Astrocyte (in vitro differentiated cells and primary cell): ENCODE results near the gene SIRPG. TPM values are rescaled to one million over a fixed set of nuclear protein-coding genes. Genes with fewer than 3 reads are reported as not detected.

ENCODE experiments used
- DNase-seq: peaks from one replicate; pipeline ENCODE4 v3.0.0-alpha.2; 2010; ENCODE audit warnings: low read depth
- FAIRE-seq: peaks from 2 replicates; lab custom pipeline; 2011; peaks lifted over from hg19 to GRCh38; lab: Jason Lieb, UNC
- H2AFZ ChIP-seq: 2 replicates; pipeline ENCODE4 v1.6.0; 2012; ENCODE audit warnings: low read depth, low read length, inconsistent platforms
- H3K27ac ChIP-seq: 2 replicates; pipeline ENCODE4 v1.5.1; 2011; ENCODE audit warnings: low read depth, low read length, inconsistent platforms
- H3K27me3 ChIP-seq: 2 replicates; pipeline ENCODE4 v1.6.0; 2011; ENCODE audit warnings: low read length, inconsistent platforms; ENCODE audit not compliant: insufficient read depth
- H3K36me3 ChIP-seq: 2 replicates; pipeline ENCODE4 v1.5.1; 2011; ENCODE audit warnings: low read length, inconsistent platforms; ENCODE audit not compliant: insufficient read depth
- H3K4me1 ChIP-seq: 2 replicates; pipeline ENCODE4 v1.5.1; 2011; ENCODE audit warnings: low read length, inconsistent platforms; ENCODE audit not compliant: insufficient read depth
- H3K4me2 ChIP-seq: 2 replicates; pipeline ENCODE4 v1.6.0; 2012; ENCODE audit warnings: low read length, inconsistent platforms
- H3K4me3 ChIP-seq: 2 replicates; pipeline ENCODE4 v1.5.1; 2011; ENCODE audit warnings: low read depth, mild to moderate bottlenecking, low read length, inconsistent platforms; ENCODE audit not compliant: insufficient read depth
- H3K79me2 ChIP-seq: 2 replicates; pipeline ENCODE4 v1.6.0; 2012; ENCODE audit warnings: mild to moderate bottlenecking, low read length, inconsistent platforms; ENCODE audit not compliant: insufficient read depth
- H3K9ac ChIP-seq: 2 replicates; pipeline ENCODE4 v1.6.0; 2012; ENCODE audit warnings: mild to moderate bottlenecking, low read length, inconsistent platforms
- H3K9me3 ChIP-seq: 2 replicates; pipeline ENCODE4 v1.5.1; 2012; ENCODE audit warnings: low read depth, mild to moderate bottlenecking, low read length, inconsistent platforms; ENCODE audit not compliant: insufficient read depth
- H4K20me1 ChIP-seq: 2 replicates; pipeline ENCODE4 v1.6.0; 2012; ENCODE audit warnings: low read length, inconsistent platforms; ENCODE audit not compliant: insufficient read depth
- H3K27ac Mint-ChIP-seq: one replicate; pipeline ENCODE4 v1.8.0; 2021; ENCODE audit warnings: mild to moderate bottlenecking, mixed read lengths; ENCODE audit not compliant: unreplicated experiment
- H3K27me3 Mint-ChIP-seq: one replicate; pipeline ENCODE4 v1.8.0; 2021; ENCODE audit warnings: low read depth, mixed read lengths; ENCODE audit not compliant: unreplicated experiment
- H3K36me3 Mint-ChIP-seq: one replicate; pipeline ENCODE4 v1.8.0; 2021; ENCODE audit warnings: low read depth, mixed read lengths; ENCODE audit not compliant: unreplicated experiment
- H3K4me1 Mint-ChIP-seq: one replicate; pipeline ENCODE4 v1.8.0; 2021; ENCODE audit warnings: low read depth, mixed read lengths; ENCODE audit not compliant: unreplicated experiment
- H3K4me3 Mint-ChIP-seq: one replicate; pipeline ENCODE4 v1.8.0; 2021; ENCODE audit warnings: mild to moderate bottlenecking, moderate library complexity, mixed read lengths; ENCODE audit not compliant: unreplicated experiment
- H3K9me3 Mint-ChIP-seq: one replicate; pipeline ENCODE4 v1.8.0; 2021; ENCODE audit warnings: mild to moderate bottlenecking, mixed read lengths; ENCODE audit not compliant: unreplicated experiment
- EZH2 ChIP-seq: IDR thresholded peaks from 2 replicates; pipeline ENCODE4 v1.6.1; 2012; ENCODE audit warnings: mild to moderate bottlenecking, low read length, inconsistent platforms; ENCODE audit not compliant: insufficient read depth
- total RNA-seq: library from RNA; stranded (reverse); gene quantifications from 2 replicates; pipeline ENCODE4 v1.2.1, GENCODE V29; 2021
- TF ChIP-seq, protein P1 (sequence below): IDR thresholded peaks from 2 replicates; pipeline ENCODE4 v1.5.1; 2011; ENCODE audit warnings: low read depth, mild to moderate bottlenecking, inconsistent platforms, low read length, moderate library complexity; ENCODE audit not compliant: insufficient read depth

Gene SIRPG
- total RNA-seq, 1 donor from 2014 or later = not detected

DNA sequence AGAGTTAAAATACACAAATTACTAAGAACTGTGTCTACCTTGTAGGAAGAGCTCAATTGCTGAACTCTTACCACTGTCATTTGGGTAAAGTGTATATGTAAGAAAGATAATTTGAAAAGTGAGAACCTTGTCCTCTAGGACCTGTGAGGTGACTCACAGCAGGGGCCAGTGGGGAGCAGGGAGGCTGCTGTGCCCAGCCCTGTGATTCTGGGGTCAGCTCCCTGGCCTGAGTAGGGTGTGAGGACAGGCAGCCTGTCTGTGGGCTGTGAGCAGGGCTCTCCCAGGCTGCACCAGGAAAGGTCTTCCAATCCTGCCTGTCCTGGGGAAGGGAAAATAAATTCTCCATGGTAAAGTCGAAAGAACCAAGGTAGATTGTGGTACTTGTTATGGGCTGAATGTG, 27.3 kb upstream of the SIRPG start:
- TF ChIP-seq EZH2 = no peak
- TF ChIP-seq, protein P1, sequence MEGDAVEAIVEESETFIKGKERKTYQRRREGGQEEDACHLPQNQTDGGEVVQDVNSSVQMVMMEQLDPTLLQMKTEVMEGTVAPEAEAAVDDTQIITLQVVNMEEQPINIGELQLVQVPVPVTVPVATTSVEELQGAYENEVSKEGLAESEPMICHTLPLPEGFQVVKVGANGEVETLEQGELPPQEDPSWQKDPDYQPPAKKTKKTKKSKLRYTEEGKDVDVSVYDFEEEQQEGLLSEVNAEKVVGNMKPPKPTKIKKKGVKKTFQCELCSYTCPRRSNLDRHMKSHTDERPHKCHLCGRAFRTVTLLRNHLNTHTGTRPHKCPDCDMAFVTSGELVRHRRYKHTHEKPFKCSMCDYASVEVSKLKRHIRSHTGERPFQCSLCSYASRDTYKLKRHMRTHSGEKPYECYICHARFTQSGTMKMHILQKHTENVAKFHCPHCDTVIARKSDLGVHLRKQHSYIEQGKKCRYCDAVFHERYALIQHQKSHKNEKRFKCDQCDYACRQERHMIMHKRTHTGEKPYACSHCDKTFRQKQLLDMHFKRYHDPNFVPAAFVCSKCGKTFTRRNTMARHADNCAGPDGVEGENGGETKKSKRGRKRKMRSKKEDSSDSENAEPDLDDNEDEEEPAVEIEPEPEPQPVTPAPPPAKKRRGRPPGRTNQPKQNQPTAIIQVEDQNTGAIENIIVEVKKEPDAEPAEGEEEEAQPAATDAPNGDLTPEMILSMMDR = no peak
- H4K20me1 ChIP-seq = no peaks in the 10 kb centered on the region
- H3K9me3 ChIP-seq = no peaks in the 10 kb centered on the region
- DNase-seq = no peak
- H3K79me2 ChIP-seq = no peaks in the 10 kb centered on the region
- H3K36me3 Mint-ChIP-seq = no peaks in the 10 kb centered on the region
- H3K36me3 ChIP-seq = no peaks in the 10 kb centered on the region
- H3K27ac Mint-ChIP-seq = no peak overlapping the region
- FAIRE-seq = no peak
- H3K4me3 ChIP-seq = no peak overlapping the region
- H2AFZ ChIP-seq = no peak overlapping the region
- no peak overlapping the region for H3K27ac ChIP-seq
- no peaks in the 10 kb centered on the region for H3K27me3 ChIP-seq
- no peaks in the 10 kb centered on the region for H3K4me1 ChIP-seq
- no peaks in the 10 kb centered on the region for H3K9me3 Mint-ChIP-seq
- H3K27me3 Mint-ChIP-seq = peaks cover 29% of the 10 kb centered on the region
- H3K4me3 Mint-ChIP-seq = no peak overlapping the region
- H3K4me2 ChIP-seq = no peak overlapping the region
- no peak overlapping the region for H3K9ac ChIP-seq
- no peaks in the 10 kb centered on the region for H3K4me1 Mint-ChIP-seq

DNA sequence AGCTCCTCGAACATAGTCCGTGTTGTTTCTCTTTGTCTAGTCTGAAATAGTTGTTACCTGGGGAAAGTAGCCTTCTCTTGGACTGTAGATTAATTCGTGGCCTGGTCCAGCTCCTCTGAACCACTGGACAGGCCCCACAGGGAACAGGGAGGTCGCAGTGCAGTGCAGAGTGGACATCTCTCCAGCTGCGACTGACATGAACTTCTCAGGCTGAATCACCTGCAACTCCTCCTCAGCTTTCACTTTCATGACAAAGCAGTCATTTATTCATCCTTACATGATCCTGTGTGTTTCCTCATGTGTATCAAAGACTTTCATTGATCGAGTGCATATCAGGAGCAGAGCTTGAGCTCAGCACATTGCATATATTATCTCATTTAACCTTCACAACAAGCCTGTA, 19.1 kb upstream of the SIRPG start:
- Histone ChIP-seq H3K27ac (no peak overlapping the region), H3K27me3 (peaks cover 10% of the 10 kb centered on the region), H3K79me2 (no peaks in the 10 kb centered on the region), H3K4me3 (no peak overlapping the region), H3K4me1 (no peaks in the 10 kb centered on the region), H3K9me3 (no peaks in the 10 kb centered on the region), H4K20me1 (no peaks in the 10 kb centered on the region), H3K36me3 (no peaks in the 10 kb centered on the region), H3K4me2 (no peak overlapping the region), H2AFZ (no peak overlapping the region), H3K9ac (no peak overlapping the region)
- Mint-ChIP-seq H3K4me3 (no peak overlapping the region), H3K27ac (no peak overlapping the region), H3K9me3 (peaks cover 7% of the 10 kb centered on the region), H3K4me1 (peaks cover 1% of the 10 kb centered on the region), H3K27me3 (peaks cover 31% of the 10 kb centered on the region), H3K36me3 (no peaks in the 10 kb centered on the region)
- FAIRE-seq = no peak
- TF ChIP-seq, protein P1 = no peak
- no peak for TF ChIP-seq EZH2
- DNase-seq = no peak

- Histone ChIP-seq H3K4me3 (no peak overlapping the region), H3K27me3 (peaks cover 10% of the 10 kb centered on the region), H3K79me2 (no peaks in the 10 kb centered on the region), H3K4me1 (no peaks in the 10 kb centered on the region), H3K27ac (no peak overlapping the region), H3K36me3 (no peaks in the 10 kb centered on the region), H3K9ac (no peak overlapping the region), H3K9me3 (no peaks in the 10 kb centered on the region), H2AFZ (no peak overlapping the region), H3K4me2 (no peak overlapping the region), H4K20me1 (no peaks in the 10 kb centered on the region)
- H3K4me1 Mint-ChIP-seq = peaks cover 1% of the 10 kb centered on the region
- H3K9me3 Mint-ChIP-seq = peaks cover 7% of the 10 kb centered on the region
- peaks cover 29% of the 10 kb centered on the region for H3K27me3 Mint-ChIP-seq
- H3K27ac Mint-ChIP-seq = no peak overlapping the region
- no peaks in the 10 kb centered on the region for H3K36me3 Mint-ChIP-seq
- DNase-seq (no peak), FAIRE-seq (no peak)
- no peak overlapping the region for H3K4me3 Mint-ChIP-seq
- TF ChIP-seq, protein P1 = no peak
- TF ChIP-seq EZH2 = no peak
Measured at GRCh38 chr20:1674990-1675780, 17.6 kb upstream of the SIRPG start.
